GM18505 (cell line): ENCODE results near the gene GUCY2D.

Experiments
- ATAC-seq: cut with Tn5 transposase; IDR thresholded peaks from one replicate; pipeline ENCODE4 v1.9.1; 2021; ENCODE audit not compliant: unreplicated experiment
- POLR2A ChIP-seq: IDR thresholded peaks from 4 replicates; pipeline ENCODE4 v1.6.1; 2011; ENCODE audit warnings: borderline replicate concordance; ENCODE audit not compliant: insufficient read depth, insufficient read length; ENCODE audit errors: extremely low read depth

GUCY2D gene

GRCh38 chr17:8062435-8062806 lies 60.0 kb downstream of the GUCY2D start:
- no peak for TF ChIP-seq POLR2A
- no peak for ATAC-seq

GRCh38 chr17:8062807-8063483 lies 60.5 kb downstream of the GUCY2D start:
- ATAC-seq = no peak
- TF ChIP-seq POLR2A = no peak

GRCh38 chr17:8063761-8064534 lies 61.5 kb downstream of the GUCY2D start:
- no peak for ATAC-seq
- TF ChIP-seq POLR2A = no peak

GRCh38 chr17:8064561-8065019 lies 62.2 kb downstream of the GUCY2D start:
- no peak for TF ChIP-seq POLR2A
- ATAC-seq = no peak

GRCh38 chr17:8066841-8067775 lies 64.7 kb downstream of the GUCY2D start:
- ATAC-seq = no peak
- TF ChIP-seq POLR2A = no peak

GRCh38 chr17:8067806-8068205 lies 65.4 kb downstream of the GUCY2D start:
- no peak for ATAC-seq
- no peak for TF ChIP-seq POLR2A

- ATAC-seq = no peak
- no peak for TF ChIP-seq POLR2A
Observed at GRCh38 chr17:8068736-8069586, 66.5 kb downstream of the GUCY2D start.

GRCh38 chr17:8069587-8069860 lies 67.1 kb downstream of the GUCY2D start:
- no peak for TF ChIP-seq POLR2A

More at GRCh38 chr17:8069587-8069860, 67.1 kb downstream of the GUCY2D start:
- no peak for ATAC-seq
